SK-N-DZ (cell line): ENCODE results near the gene CRTAC1.
"Not testable (repeated sequence)": the region's sequence is repeated elsewhere in the genome, so short reads cannot be mapped to it uniquely, and the experiment has no call there.

Source experiments
- DNase-seq: peaks from one replicate; pipeline ENCODE4 v3.0.0-alpha.2; 2015; ENCODE audit warnings: low spot score

The CRTAC1 gene

GRCh38 chr10:97870990-97871389 is 159.4 kb downstream of the CRTAC1 start:
- DNase-seq, result no peak

- DNase-seq, result peak; percentile 87
Observed at GRCh38 chr10:97869091-97870042, 161.1 kb downstream of the CRTAC1 start.

GRCh38 chr10:97868134-97868685 is 162.2 kb downstream of the CRTAC1 start:
- no peak for DNase-seq

DNA sequence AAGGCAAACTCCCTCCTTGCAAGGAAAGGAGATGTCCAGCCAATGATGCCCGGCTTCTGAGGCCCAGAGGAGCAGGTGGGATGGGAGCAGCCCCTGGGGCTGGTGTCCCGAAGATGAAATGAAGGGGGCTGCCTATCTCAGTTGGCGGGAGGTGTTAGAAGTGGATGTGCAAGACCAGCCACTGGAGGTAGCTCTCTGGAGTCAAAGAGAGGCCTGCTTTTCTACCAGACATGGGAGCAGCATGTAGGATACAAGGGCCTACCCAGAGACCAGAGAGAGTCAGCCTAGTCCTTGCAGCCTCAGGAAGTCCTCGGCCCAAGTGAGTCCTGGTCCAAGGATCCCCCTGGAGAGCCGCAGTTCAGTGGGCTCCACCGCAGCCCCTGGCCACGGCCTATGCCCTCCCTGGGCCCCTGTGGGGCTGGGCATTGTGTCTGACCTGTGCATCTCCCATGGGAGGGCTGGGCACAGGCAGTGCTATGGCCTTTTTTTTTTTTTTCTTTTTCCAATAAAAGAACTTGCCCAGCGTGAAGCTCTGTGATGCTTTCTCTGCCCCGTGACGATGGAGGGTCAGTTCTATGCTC is 163.1 kb downstream of the CRTAC1 start:
- DNase-seq, result no peak

DNA sequence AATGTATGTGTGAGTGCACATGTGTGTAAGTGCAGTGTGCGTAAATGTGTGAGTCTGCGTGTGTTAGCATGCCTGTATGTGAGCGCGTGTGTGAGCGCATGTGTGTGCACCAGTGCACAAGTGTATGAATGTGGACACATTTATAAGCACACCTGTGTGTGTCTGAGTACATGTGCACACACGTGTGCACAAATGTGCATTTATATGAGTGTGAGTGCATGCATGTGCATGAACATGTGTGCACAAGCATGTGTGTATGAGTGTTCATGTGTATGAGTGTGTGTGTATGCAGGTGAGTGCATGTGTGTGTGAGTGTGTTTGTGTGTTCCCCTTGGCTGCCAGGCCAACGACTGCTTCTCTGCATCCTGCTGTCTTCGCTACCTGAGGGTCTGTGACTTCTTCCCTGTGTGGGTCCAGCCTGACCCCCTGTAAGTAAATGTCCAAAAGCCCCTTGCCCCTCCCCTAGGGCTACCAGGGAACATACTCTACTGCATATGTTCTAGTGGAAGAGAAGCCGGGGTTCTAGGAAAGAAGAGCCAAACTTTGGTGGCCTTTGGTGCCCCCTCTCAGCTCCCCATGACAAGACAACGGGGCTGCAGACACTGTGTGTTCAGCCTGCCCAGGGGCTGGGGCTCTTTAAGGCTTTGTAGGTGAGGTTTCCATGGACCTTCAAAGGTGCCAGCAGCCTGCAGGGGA is 163.7 kb downstream of the CRTAC1 start:
- DNase-seq, result no peak

GRCh38 chr10:97865488-97865887 is 164.9 kb downstream of the CRTAC1 start:
- DNase-seq, result peak; percentile 58

- DNase-seq, result no peak
Observed at GRCh38 chr10:97863808-97864207, 166.6 kb downstream of the CRTAC1 start.

- no peak for DNase-seq
Observed at GRCh38 chr10:97861924-97862323, 168.5 kb downstream of the CRTAC1 start.

DNA sequence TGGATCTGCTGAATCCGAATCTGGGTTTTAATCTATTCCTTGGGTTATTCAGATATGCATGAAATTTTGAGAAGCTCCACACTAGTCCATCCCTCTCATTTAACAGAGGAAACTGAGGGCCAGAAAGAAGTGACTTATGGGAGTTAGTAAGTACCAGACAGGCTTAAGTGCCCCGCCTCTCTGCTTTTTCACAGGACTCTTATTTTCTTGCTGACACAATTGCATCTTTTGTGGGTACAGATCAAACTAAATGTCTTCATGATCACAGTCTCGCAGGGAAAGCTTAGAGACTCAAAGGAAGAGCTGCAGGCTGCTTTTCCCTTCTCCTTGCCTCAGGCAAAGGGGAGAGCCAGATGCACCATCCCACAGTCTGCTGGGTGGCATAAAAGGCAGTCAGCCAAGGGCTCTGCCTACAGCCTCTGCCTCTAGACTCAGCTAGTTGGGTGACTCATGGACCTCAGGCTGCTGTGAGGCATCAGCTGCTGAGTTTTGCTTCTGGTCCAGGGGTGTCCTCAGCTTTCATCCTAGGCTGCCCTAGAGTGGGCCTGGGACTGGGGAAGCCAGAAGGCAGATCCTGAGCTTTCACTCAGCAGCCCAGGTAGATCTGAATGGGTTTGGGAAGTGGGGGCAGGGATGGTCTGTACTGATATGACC is 169.2 kb downstream of the CRTAC1 start:
- DNase-seq, result no peak

- no peak for DNase-seq
Observed at GRCh38 chr10:97858001-97858439, 172.4 kb downstream of the CRTAC1 start.

DNA sequence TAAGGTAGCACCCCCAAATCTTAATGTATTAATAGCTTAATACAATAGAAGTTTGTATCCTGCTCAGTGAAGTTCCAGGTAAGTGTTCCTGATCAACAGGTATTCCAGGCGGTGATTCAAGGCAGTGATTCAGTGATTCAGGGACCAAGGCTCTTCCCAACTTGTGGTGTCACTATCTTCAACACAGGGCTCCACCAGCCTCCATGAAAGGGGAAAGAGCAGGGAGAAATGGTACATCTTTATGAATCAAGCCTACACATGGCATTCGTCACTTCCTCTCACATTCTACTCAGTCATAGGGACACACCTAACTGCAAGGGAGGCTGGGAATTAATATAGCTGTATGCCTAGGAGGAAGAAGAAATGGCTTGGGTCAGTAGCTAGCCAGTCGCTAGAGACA is 175.7 kb downstream of the CRTAC1 start:
- no peak for DNase-seq

DNA sequence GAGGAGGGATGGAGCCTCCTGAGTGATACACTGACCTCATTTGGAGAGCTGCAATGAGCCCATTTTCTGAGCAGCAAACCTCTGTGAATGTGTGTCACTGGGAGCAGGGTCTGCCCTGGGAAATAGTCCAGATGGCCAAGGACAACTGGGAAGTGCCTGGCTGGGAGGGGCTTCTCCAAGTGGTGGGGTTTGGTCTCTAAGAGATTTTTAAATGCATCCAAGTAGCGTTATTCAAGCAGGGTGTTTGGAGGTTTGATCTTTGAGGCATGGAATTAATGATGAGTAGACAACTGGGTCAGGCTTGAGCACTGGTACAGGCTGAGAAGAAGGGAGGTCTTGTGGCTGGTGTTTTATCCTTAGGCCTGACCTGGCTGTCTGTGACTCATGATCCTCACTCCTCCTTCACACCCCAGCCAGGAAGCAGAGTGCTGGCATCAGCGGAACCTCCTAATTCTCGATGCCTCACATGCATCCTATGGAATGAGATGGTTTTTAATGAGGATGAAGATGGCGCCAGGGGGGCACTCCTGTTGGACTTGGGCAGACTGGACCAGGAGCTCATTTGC is 177.5 kb downstream of the CRTAC1 start:
- no peak for DNase-seq

DNA sequence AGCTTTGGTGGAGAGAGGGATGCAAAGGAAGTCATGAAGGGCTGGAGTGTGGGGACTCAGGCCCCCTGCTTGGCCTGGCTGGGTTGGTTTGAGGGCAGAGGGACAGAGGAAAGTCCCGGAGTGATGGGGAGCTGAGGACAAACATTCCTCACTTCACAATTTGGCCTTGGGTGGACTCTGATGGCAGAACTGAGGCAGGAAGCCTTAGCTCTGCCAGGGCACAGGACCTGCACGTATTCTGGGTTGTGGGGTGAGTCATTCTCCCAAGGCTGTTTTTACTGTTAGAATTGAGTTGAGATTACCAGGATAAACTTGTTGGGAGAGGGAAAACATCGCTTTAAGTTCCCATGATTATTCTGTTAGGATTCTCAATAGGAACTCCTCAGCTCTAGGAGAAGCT is 178.1 kb downstream of the CRTAC1 start:
- DNase-seq, result no peak

DNA sequence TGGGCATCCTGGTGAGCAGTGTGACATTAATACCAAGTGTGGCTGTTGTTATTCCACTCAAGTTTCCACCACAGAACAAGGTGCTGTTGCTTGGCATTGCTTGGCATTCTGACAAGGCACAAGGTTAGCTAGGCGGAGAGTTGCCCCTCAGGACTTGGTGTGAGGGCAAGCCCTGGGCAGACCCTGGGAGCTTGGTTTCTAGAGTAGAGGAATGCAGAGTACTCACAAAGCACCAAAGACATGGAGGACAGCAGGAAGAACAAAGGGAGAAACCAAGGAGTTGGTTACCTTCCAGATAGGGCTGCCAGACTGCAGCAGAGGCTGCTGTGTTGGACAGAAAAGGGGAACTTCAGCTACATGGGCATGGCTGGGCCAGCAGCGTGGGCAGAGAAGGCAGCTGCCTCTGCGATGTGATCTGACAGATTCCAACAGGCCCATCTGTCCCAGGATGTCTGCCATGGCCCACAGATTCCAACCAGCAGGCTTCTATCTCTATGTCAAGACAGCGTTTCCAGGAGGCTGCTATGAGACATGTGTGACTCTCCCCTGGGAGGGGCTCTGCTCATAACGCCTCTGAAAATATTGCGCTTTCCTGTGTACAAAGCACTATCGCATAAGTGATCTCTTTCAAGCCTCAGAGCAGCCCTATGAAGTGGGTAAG is 178.9 kb downstream of the CRTAC1 start:
- no peak for DNase-seq

- no peak for DNase-seq
Observed at GRCh38 chr10:97850446-97850845, 180.0 kb downstream of the CRTAC1 start.

GRCh38 chr10:97849687-97850402 is 180.6 kb downstream of the CRTAC1 start, which contains the start of gene GOLGA7B:
Gene GOLGA7B, plus strand, starts transcription at chr10:97849843. Its CDS starts 461 bp downstream, at chr10:97850304.
- DNase-seq, result no peak

GRCh38 chr10:97849103-97849686 is 181.2 kb downstream of the CRTAC1 start:
- DNase-seq, result no peak

DNA sequence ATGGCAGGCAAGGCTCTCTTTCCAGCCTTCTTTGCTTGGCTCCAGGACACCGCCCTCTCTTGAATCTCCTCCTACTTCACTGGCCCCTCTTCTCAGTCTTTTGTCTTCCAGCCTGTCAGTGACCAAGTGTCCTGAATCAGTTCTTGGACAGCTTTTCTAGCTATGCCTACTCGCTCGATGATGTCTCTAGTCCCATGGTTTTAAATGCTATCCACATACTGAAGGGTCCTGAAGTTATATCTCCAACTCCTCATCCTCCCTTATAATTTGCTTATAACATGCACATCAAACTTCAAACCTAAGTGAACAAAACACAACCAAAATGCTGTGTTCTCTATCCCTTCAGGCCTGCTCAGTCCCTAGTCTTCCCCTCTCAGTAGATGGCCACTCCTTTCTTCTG is 185.7 kb downstream of the CRTAC1 start:
- no peak for DNase-seq

GRCh38 chr10:97843972-97844371 is 186.4 kb downstream of the CRTAC1 start:
- not testable (repeated sequence) for DNase-seq
